ENCODE results near the gene NDUFA12. TPM values are rescaled to one million over a fixed set of nuclear protein-coding genes. Genes with fewer than 3 reads are reported as not detected.

The NDUFA12 gene
- total RNA-seq = 57.4 and 115 TPM in 2 replicates

DNA sequence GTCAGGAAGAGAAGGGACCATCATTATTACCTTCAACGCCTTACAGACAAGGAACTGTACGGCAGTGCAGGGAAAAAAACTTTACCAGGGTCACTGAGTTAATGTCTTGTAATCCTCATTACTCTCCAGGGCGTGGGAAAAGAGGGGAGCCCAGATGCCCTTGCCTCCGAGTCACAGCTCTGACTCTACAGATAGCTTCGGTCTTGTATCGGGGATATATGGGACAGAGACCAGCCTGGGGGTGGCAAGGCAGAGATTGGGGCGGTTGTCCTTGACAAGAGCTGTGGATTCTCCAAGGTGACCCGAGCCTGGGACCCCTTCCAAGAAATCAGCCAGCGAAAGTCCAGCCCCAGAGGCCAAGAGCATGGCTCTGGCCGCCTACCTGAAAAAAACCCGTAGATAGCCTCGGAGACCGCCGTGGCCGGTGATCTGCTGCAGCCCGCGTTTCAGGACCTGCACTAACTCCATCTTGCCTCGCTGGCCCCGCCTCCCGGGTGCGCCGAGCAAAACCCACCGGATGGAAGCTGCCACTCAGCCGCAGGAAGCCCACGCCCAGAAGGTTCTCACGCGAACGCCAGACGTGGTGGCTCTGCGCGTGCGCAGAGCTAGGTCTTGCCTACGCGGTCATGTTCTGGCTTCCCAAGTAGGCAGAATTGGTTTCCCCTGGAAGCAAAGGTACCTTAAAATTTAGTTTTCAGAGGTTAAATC lies at the start of gene NDUFA12:
Gene NDUFA12 (minus strand): TSS at position 485 of the 708 bp plus-strand sequence. CDS start 17 bp downstream, at position 468.

Other genes starting within 250 kb of the NDUFA12 start
- gene NR2C1, start 69.9 kb upstream of the NDUFA12 start, total RNA-seq = 22.9 and 45.2 TPM in 2 replicates
- 2.1 and 4.0 TPM in 2 replicates for gene FGD6, start 213.8 kb upstream of the NDUFA12 start, total RNA-seq
- gene VEZT, start 214.1 kb upstream of the NDUFA12 start, total RNA-seq = 22.4 and 34.1 TPM in 2 replicates

All from pericardium fibroblast (primary cell).